ENCODE measurements around the gene TMEM163.

Gene TMEM163

DNA sequence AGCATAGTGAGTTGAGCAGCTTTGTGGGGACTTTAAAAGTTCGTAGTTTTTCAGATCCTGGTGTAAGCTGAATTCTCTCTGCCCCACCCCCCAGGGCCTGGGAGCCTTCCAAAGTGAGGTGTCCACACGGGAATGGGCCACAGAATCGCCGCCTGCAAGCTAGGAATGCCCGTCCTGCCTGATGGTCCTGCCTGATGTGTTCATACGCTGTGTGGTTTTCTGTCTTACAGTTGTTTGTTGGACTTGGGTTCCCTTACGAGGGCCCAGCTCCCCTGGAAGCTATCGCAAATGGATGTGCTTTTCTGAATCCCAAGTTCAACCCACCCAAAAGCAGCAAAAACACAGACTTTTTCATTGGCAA lies 306.2 kb downstream of the TMEM163 start:
- peak overlapping the region; percentile 43 for H3K4me2 ChIP-seq (ENCODE audit: low read length)
- no peaks in the 10 kb centered on the region; the same call in 1 of the 2 replicates for H3F3A ChIP-seq (ENCODE audit: insufficient read depth, low read length)
- H3K79me2 ChIP-seq (ENCODE audit: insufficient read depth, low read length): no peaks in the 10 kb centered on the region
- no peak overlapping the region for H3K4me3 ChIP-seq (ENCODE audit: low read depth, low read length, poor library complexity, severe bottlenecking)
- no peaks in the 10 kb centered on the region for H3K9me3 ChIP-seq (ENCODE audit: low read length)
- H3K27me3 ChIP-seq (ENCODE audit: insufficient read depth, low read length): no peaks in the 10 kb centered on the region
- H3K27ac ChIP-seq (ENCODE audit: low read depth, low read length, poor library complexity, severe bottlenecking): peak overlapping the region; percentile 96
- no peaks in the 10 kb centered on the region for H3K9me2 ChIP-seq (ENCODE audit: low read depth, low read length)
- no peak overlapping the region for H2AFZ ChIP-seq (ENCODE audit: low read length)
- peaks cover 59% of the 10 kb centered on the region for H3K36me3 ChIP-seq (ENCODE audit: insufficient read depth, low read length)
- H4K20me1 ChIP-seq (ENCODE audit: insufficient read depth, low read length): no peaks in the 10 kb centered on the region
- H3K4me1 ChIP-seq (ENCODE audit: insufficient read depth, low read length, severe bottlenecking): peaks cover 52% of the 10 kb centered on the region
- TF ChIP-seq, protein P1, sequence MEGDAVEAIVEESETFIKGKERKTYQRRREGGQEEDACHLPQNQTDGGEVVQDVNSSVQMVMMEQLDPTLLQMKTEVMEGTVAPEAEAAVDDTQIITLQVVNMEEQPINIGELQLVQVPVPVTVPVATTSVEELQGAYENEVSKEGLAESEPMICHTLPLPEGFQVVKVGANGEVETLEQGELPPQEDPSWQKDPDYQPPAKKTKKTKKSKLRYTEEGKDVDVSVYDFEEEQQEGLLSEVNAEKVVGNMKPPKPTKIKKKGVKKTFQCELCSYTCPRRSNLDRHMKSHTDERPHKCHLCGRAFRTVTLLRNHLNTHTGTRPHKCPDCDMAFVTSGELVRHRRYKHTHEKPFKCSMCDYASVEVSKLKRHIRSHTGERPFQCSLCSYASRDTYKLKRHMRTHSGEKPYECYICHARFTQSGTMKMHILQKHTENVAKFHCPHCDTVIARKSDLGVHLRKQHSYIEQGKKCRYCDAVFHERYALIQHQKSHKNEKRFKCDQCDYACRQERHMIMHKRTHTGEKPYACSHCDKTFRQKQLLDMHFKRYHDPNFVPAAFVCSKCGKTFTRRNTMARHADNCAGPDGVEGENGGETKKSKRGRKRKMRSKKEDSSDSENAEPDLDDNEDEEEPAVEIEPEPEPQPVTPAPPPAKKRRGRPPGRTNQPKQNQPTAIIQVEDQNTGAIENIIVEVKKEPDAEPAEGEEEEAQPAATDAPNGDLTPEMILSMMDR (IDR thresholded peaks at IDR 0.05; ENCODE audit: low read length): no peak
- TF ChIP-seq EZH2 (IDR thresholded peaks at IDR 0.05; ENCODE audit: borderline replicate concordance, low read length): no peak
- peak overlapping the region; percentile 39; the same call in 1 of the 2 replicates for H3K9ac ChIP-seq (ENCODE audit: low read length)

DNA sequence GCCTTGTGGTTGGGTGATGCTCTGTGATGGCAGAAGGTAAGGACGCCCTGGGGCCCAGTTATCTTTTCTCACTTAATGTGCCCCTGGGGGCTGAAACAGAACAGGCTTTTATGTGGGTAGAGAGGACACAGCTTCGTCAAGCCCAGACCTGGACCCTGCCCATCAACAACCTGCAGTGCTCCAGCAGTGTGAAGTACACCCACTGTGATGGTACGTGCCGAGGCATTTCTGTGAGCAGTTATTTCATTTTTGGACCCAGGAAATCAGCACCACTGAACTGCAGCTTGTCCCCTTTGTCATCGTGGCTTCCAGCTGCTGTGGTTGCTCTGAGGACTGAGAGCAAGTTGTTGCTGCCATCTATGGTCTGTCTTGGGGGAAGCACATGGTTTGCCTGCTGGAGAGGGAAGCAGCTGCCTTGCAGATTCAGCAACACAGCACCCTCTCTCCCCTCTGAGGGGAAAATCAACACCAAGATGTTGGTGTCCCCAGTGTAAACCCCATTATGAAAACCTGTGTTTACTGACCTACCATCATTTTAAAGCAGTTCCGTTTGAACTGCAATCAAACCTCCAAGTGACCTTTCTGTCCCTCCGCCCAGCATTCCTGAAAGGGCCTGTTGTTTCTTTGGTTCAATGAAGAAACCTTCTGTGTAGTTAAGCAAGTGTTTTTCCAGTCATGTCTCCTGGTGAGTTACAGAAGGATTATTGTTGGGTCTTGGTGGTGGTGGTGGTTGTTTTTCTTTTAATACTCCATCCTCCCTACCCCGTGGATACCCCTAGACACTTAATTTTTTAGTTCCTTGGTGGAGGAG lies 306.8 kb downstream of the TMEM163 start:
- Histone ChIP-seq H3K79me2 (ENCODE audit: insufficient read depth, low read length) (no peaks in the 10 kb centered on the region), H3K9me3 (ENCODE audit: low read length) (no peaks in the 10 kb centered on the region), H3K4me2 (ENCODE audit: low read length) (peak overlapping the region; percentile 50), H3K27me3 (ENCODE audit: insufficient read depth, low read length) (no peaks in the 10 kb centered on the region), H3K9me2 (ENCODE audit: low read depth, low read length) (no peaks in the 10 kb centered on the region), H4K20me1 (ENCODE audit: insufficient read depth, low read length) (no peaks in the 10 kb centered on the region), H3K36me3 (ENCODE audit: insufficient read depth, low read length) (peaks cover 58% of the 10 kb centered on the region), H2AFZ (ENCODE audit: low read length) (no peak overlapping the region), H3K4me3 (ENCODE audit: low read depth, low read length, poor library complexity, severe bottlenecking) (peak overlapping the region; percentile 20), H3K4me1 (ENCODE audit: insufficient read depth, low read length, severe bottlenecking) (peaks cover 58% of the 10 kb centered on the region), H3K9ac (ENCODE audit: low read length) (peak overlapping the region; percentile 46; the same call in 1 of the 2 replicates), H3F3A (ENCODE audit: insufficient read depth, low read length) (no peaks in the 10 kb centered on the region; the same call in 1 of the 2 replicates), H3K27ac (ENCODE audit: low read depth, low read length, poor library complexity, severe bottlenecking) (peak overlapping the region; percentile 96)
- TF ChIP-seq, protein P1 (IDR thresholded peaks at IDR 0.05; ENCODE audit: low read length): peak; percentile 93
- TF ChIP-seq EZH2 (IDR thresholded peaks at IDR 0.05; ENCODE audit: borderline replicate concordance, low read length): no peak

DNA sequence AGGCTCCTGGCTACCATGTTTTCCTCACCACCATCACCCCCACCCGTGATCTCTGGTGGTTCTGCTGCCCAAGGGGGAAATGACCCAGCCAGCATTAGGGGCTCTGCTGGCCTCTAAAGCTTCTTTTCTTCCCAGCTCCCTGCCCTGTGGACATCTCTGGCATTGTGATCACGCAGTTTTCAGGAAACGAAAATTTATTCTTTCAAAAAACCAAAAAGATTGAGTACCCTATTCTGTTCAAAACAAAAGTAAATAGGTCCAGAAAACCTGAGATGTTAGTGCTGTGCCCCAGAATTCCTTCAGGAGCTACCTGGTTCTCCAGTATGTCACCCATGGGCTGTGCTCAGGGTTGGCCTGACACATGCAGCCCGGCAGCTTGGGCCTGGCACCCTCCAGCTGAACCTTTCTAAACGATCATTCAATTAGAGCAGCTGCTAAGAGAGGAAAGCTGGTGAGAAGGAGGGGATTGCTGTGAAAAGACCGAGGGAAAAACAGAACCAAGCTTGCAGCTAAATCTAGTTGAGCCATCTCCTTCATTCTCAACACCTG lies 307.4 kb downstream of the TMEM163 start:
- TF ChIP-seq, protein P1 (IDR thresholded peaks at IDR 0.05; ENCODE audit: low read length): no peak
- TF ChIP-seq EZH2 (IDR thresholded peaks at IDR 0.05; ENCODE audit: borderline replicate concordance, low read length): no peak
- Histone ChIP-seq H3K27me3 (ENCODE audit: insufficient read depth, low read length) (no peaks in the 10 kb centered on the region), H4K20me1 (ENCODE audit: insufficient read depth, low read length) (no peaks in the 10 kb centered on the region), H3K4me3 (ENCODE audit: low read depth, low read length, poor library complexity, severe bottlenecking) (peak overlapping the region; percentile 20), H2AFZ (ENCODE audit: low read length) (no peak overlapping the region), H3K4me1 (ENCODE audit: insufficient read depth, low read length, severe bottlenecking) (peaks cover 65% of the 10 kb centered on the region), H3K9me2 (ENCODE audit: low read depth, low read length) (no peaks in the 10 kb centered on the region), H3K79me2 (ENCODE audit: insufficient read depth, low read length) (no peaks in the 10 kb centered on the region), H3K9me3 (ENCODE audit: low read length) (no peaks in the 10 kb centered on the region), H3K36me3 (ENCODE audit: insufficient read depth, low read length) (peaks cover 60% of the 10 kb centered on the region), H3F3A (ENCODE audit: insufficient read depth, low read length) (no peaks in the 10 kb centered on the region; the same call in 1 of the 2 replicates), H3K4me2 (ENCODE audit: low read length) (peak overlapping the region; percentile 50), H3K27ac (ENCODE audit: low read depth, low read length, poor library complexity, severe bottlenecking) (peak overlapping the region; percentile 96), H3K9ac (ENCODE audit: low read length) (peak overlapping the region; percentile 46; the same call in 1 of the 2 replicates)

Data from OCI-LY1 (cell line).